Peyer's patch (tissue), 4 donors: ENCODE data around the gene FKBP8. TPM values are rescaled to one million over a fixed set of nuclear protein-coding genes. Genes with fewer than 3 reads are reported as not detected.

ENCODE experiments used
- DNase-seq, 3 donors: peaks; one replicate each; pipeline ENCODE4 v3.0.0-alpha.2; 2017 to 2019
- H3K27ac ChIP-seq, 4 donors: fragments of 200-600 bp; sonication (generic); one replicate each; pipeline ENCODE4 v1.5.1; 2016 to 2019
- H3K27me3 ChIP-seq, 2 donors: fragments of 200-600 bp; sonication (generic); one replicate each; pipeline ENCODE4 v1.5.1; 2019
- H3K36me3 ChIP-seq, 3 donors: fragments of 200-600 bp; sonication (generic); one replicate each; pipeline ENCODE4 v1.5.1; 2016 to 2019
- H3K4me1 ChIP-seq, 4 donors: fragments of 200-600 bp; sonication (generic); one replicate each; pipeline ENCODE4 v1.5.1; 2016 to 2019
- H3K4me3 ChIP-seq, 4 donors: fragments of 200-600 bp; sonication (generic); 1 replicate in 3 of 4; 2 replicates in 1 of 4; pipeline ENCODE4 v1.5.1; 2016 to 2019; ENCODE audit warnings: mild to moderate bottlenecking in 1 of 4
- H3K9me3 ChIP-seq, 4 donors: fragments of 200-600 bp; sonication (generic); one replicate each; pipeline ENCODE4 v1.5.1; 2016 to 2019; ENCODE audit warnings: mild to moderate bottlenecking in 1 of 4
- CTCF ChIP-seq, 6 experiments: fragments of 450-650 bp in 4 of 6; fragments of 200-600 bp in 2 of 6; sonication (generic) in 1 of 6; IDR thresholded peaks; one replicate each; pipeline ENCODE4 v1.5.1; 2017 to 2019; ENCODE audit warnings: antibody characterized with exemption in 6 of 6, mild to moderate bottlenecking in 3 of 6, moderate library complexity in 1 of 6
- POLR2A ChIP-seq, 2 donors: fragments of 450-650 bp; IDR thresholded peaks; one replicate each; pipeline ENCODE4 v1.5.1; 2017; ENCODE audit warnings: antibody characterized with exemption in 2 of 2, mild to moderate bottlenecking in 2 of 2, moderate library complexity in 2 of 2
- total RNA-seq, 4 donors: library from RNA; depleted of rRNA; stranded (reverse); fragments of >200 nt; gene quantifications; one replicate each; pipeline ENCODE4 v1.1.0, GENCODE V29; 2016

Gene FKBP8
- total RNA-seq, 4 donors from 2014 or later, result 231 to 333 (median 264) TPM

GRCh38 chr19:18533058-18533457 is 10.3 kb downstream of the FKBP8 start:
- DNase-seq, result no peak
- Histone ChIP-seq H3K27me3 (no peaks in the 10 kb centered on the region), H3K4me1 (no peaks in the 10 kb centered on the region), H3K36me3 (peaks cover 0 to 61% (median 0%) of the 10 kb centered on the region in 3 donors), H3K4me3 (no peak overlapping the region), H3K9me3 (no peaks in the 10 kb centered on the region), H3K27ac (no peak overlapping the region)
- TF ChIP-seq POLR2A (IDR thresholded peaks at IDR 0.05), result no peak
- no peak for TF ChIP-seq CTCF (IDR thresholded peaks at IDR 0.05)

GRCh38 chr19:18532168-18532890 is 11.0 kb downstream of the FKBP8 start:
- TF ChIP-seq POLR2A (IDR thresholded peaks at IDR 0.05) (no peak), CTCF (IDR thresholded peaks at IDR 0.05) (no peak)
- H3K36me3 ChIP-seq, result peaks cover 0 to 54% (median 0%) of the 10 kb centered on the region in 3 donors
- DNase-seq, result no peak

GRCh38 chr19:18531485-18531884 is 11.9 kb downstream of the FKBP8 start:
- TF ChIP-seq CTCF (IDR thresholded peaks at IDR 0.05) (no peak), POLR2A (IDR thresholded peaks at IDR 0.05) (no peak)
- peaks cover 0 to 45% (median 0%) of the 10 kb centered on the region in 3 donors for H3K36me3 ChIP-seq
- no peaks in the 10 kb centered on the region for H3K9me3 ChIP-seq
- DNase-seq, result no peak
- H3K4me3 ChIP-seq, result no peak overlapping the region
- H3K27me3 ChIP-seq, result no peaks in the 10 kb centered on the region
- H3K27ac ChIP-seq, result no peak overlapping the region
- H3K4me1 ChIP-seq, result no peaks in the 10 kb centered on the region

More at GRCh38 chr19:18532168-18532890, 11.0 kb downstream of the FKBP8 start:
- Histone ChIP-seq H3K9me3 (no peaks in the 10 kb centered on the region), H3K4me3 (no peak overlapping the region), H3K27me3 (no peaks in the 10 kb centered on the region), H3K27ac (no peak overlapping the region), H3K4me1 (no peaks in the 10 kb centered on the region)

- no peaks in the 10 kb centered on the region for H3K27me3 ChIP-seq
- H3K9me3 ChIP-seq, result no peaks in the 10 kb centered on the region
- no peaks in the 10 kb centered on the region for H3K4me1 ChIP-seq
- H3K4me3 ChIP-seq, result no peak overlapping the region
- H3K36me3 ChIP-seq, result peaks cover 0 to 31% (median 0%) of the 10 kb centered on the region in 3 donors
- H3K27ac ChIP-seq, result no peak overlapping the region
- TF ChIP-seq POLR2A (IDR thresholded peaks at IDR 0.05) (no peak), CTCF (IDR thresholded peaks at IDR 0.05) (no peak)
- DNase-seq, result no peak
Observed at GRCh38 chr19:18529782-18530181, 13.6 kb downstream of the FKBP8 start.

GRCh38 chr19:18526316-18526715 is 17.1 kb downstream of the FKBP8 start:
- H3K4me1 ChIP-seq, result peaks cover 0 to 4% (median 0%) of the 10 kb centered on the region in 4 donors
- no peak overlapping the region for H3K4me3 ChIP-seq
- no peak for TF ChIP-seq POLR2A (IDR thresholded peaks at IDR 0.05)
- no peak for TF ChIP-seq CTCF (IDR thresholded peaks at IDR 0.05)
- no peaks in the 10 kb centered on the region for H3K27me3 ChIP-seq
- no peaks in the 10 kb centered on the region for H3K9me3 ChIP-seq
- DNase-seq, result no peak
- H3K27ac ChIP-seq, result no peak overlapping the region
- H3K36me3 ChIP-seq, result peaks cover 0 to 5% (median 0%) of the 10 kb centered on the region in 3 donors
